HG03139 (cell line): ENCODE results near the gene THADA.

Experiments
- ATAC-seq: cut with Tn5 transposase; IDR thresholded peaks from one replicate; pipeline ENCODE4 v1.9.1; 2021; ENCODE audit not compliant: unreplicated experiment

The THADA gene

DNA sequence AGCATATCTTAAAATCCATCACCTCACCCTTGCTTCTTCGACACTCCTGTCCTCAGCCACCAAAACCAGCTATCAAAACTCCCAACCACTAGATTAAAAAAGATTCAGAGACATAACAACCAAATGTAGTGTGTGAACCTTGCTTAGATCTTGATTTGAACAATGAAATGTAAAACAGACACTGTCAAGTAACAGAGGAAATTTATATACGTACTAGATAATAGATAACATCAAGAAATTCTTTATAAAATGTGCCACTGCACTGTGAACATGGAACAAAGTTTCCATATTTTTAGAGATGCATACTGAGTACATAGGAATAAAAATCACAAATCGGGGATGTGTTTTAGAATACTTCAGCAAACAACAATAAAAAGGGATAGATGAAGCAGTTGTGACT, 86.0 kb downstream of the THADA start:
- no peak for ATAC-seq

DNA sequence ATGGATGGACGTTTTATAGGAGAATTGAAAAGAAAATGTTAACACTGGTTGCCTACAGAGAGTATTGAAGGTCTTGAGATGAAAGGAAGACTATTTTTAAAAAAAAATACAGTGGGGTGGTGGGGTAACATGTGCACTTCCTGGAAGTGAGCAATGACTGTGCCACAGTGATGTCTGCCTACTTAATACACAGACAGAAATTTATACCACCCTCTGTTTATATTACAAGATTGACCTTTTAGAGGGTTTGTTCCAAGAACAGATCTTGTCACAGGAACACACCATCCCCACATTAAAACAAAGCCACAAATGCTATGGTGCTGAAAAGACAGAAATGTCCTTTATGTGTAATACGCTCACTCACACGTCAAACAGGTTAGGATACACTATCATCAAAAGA, 87.6 kb downstream of the THADA start:
- ATAC-seq, result no peak

DNA sequence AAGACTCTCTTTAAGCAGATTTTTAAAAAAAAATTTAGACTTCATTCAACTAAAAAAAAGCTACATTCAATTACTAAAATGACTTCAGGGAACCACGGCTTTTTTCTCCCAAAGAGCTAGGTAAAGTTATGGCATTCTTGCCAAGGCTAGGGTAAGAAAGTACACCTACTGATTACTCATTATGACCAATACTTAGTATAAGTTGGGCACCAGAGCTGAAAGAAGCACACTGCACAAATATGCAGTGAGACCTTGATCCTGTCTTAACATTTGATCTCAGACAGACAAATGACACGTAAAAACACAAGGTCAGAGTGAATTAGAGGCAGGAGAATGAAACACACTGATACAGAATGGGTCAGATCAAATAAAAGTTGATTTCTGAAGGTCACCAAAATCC, 88.7 kb downstream of the THADA start:
- no peak for ATAC-seq

DNA sequence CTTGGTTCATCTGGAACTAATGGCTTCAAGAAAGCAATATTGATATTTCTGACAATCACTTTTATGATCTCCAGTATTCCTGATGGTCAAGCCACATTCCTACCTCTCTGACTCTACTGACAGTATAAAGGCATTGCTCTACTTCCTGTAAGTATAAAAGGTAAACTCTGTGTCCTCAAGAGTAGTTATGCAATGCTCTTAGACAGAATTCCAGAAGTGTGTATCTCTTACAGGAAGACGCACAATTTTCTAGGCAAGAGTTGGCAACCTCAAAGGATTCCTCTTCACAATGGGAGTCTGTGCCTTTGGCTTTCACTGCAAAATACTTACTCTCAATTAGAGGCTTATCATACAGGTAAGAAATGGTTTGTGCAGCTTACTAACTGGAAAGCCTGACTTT, 100.1 kb downstream of the THADA start:
- no peak for ATAC-seq

DNA sequence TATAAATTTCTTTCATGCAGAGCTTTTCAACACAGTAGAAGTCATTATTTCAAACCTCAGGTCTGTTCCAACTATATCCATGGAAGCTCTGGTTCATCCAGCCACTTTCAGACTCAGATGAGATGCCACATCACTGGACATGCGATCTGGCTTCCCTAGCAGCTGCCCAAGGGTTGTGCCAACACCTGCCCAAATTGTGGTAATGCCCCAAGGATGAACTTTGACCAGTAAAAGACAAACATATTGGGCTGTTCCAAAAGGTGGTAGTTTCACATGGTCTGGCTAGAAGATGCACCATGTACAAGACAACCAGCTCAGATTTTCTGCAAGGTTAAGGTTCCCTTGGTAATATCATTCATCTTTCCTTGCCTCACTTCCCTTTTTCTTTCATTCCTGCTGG, 101.9 kb downstream of the THADA start:
- ATAC-seq, result no peak

DNA sequence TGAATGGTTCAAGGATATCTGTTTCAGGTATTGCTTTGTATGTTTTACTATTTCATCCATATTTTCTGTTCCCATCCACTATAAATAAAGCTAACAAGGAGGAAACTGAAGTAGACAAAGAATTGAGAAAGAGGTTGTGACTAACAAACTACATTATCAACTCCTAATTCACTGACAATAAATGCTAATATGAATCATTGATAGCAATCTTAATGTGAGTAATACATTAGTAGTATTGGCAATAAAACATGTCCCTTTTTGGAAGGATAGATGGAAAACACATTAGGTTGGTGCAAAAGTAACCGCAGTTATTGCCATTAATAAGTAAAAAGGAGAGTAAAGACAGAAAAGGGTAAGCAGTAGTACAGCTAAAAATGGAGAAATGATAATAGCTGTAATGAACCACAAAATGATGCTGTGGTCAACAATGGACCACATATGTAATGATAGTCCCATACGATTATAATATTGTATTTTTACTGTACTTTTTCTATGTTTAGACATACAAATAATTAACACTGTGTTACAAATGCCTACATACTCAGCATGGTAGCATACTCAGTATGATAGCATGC, 104.7 kb downstream of the THADA start:
- no peak for ATAC-seq

DNA sequence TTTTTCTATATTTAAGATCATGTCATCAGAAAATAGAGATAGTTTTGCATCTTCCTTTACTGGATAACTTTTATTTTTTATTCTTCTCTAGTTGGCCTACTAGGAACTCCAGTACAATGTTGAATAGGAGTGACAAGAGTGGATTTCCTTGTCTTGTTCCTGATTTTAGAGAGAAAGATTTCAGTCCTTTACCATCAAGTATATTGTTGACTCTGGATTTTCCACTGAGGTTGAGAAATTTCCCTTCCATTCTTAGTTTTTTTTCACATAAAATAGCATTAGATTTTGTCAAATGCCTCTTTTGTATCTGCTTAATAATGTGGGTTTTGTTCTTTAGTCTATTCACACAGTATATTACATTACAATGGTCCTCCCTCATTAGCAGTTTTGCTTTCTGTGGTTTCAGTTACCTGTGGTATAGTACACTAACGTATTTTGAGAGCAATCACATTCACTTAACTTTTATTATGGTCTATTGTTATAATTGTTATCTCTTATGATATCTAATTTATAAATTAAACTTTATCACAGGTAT, 105.5 kb downstream of the THADA start:
- no peak for ATAC-seq

DNA sequence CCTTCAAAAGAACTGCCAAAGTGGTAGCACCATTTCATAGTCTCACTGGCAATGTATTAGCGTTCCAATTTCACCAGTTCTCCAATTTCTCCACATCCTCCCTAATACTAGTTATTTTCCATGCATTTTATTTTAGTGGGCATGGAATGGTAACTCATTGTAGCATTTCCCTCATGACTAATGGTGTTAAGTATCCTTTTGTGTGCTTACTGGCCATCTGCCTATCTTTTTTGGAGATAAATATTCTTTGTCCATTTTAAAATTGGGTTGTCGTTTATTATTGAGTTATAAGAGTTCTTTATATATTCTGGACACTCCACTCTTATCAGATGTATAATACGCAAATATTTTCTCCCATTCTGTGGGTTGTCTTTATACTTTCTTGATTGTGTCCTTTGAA, 107.1 kb downstream of the THADA start:
- no peak for ATAC-seq

DNA sequence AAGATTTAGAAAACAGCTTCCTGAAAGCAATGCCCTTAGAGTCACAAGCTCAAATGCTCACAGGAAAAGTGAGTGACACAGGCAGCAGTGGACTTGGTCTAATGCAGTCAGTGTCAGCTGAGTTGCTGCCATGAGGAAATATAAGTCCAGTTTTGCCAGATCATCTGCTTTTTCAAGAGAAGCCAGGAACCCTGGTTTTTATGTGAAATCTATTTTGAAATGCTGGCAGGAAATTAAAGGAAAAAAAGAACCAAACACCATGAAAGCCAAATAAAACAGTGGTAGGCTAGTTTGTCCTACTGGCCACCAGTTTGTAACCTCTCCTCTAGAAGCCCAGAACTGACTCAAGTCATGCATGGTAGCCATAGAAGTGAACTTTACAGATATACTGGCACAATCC, 109.2 kb downstream of the THADA start:
- ATAC-seq, result no peak

DNA sequence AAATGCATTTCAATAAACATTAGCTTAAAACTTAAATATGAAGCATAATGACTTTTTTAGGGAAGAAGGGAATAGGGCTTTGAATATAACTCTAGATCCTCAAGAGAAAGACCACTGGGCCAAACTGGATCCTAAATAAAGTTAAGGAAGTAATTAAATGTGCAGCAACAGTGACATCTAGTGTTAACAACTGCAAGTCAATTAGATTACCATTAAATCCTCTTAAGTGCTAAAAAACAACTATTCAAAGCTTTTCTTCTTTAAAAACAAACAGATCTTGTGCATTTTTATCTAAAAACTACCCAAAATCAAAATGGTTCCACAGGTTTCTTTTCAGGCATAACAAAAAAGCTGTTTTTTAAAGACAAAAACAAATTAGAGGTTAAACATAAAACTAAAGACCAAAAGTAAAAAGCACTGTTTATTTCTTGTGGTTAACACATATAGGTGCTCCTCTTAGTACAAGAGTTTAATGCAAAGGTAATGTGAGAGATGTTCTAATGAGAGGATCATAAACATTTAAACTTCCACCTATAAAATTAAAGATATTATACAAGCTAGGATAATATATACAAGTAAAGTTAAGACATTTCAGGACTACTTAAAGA, 111.4 kb downstream of the THADA start:
- ATAC-seq, result no peak

DNA sequence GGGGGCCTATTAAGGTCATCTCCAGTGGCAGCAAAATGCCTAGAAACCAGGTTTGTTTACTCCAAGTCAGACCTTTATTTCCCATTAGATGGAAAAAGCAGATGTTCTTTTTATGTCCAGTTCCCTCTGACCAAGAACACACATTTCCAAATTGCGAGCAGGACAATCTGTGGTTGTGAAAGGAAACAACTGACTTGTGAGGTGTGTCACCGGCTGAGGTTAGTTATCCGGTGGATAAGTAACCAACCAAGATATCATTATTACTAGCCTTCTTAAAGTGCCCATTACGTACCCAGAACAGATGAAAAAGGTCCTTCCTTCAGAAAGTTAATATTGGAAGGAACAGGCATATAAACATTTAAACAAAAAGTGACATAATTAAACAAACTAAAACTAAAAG, 112.9 kb downstream of the THADA start:
- peak; percentile 59 for ATAC-seq

DNA sequence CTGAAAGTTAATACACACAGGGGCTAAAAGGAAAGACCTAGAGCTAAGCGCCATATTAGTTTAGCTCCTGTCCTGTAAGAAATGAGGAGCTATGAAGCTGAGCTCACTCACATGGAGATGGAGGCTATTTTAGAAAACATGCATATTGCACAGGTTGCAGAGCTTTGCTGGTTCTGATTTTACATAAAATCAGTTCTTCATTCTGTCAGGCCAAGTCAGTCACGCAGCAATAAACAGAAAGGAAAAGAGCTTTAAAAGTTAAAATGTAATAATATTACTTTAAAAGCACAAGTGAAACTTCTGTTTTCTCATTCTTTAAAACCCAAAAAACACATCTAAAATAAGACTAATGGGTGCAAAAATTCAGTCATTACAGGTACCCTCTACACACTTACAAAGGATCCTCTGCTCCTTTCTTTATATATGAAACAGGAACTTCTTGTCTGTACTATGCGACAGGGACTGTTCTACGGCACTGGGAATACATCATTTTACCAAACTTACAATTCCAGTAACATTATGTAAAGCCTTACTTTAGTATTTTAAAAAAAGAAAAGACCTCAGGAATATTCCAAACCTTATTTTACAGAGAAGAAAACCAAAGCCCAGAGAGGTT, 113.8 kb downstream of the THADA start:
- ATAC-seq, result no peak

DNA sequence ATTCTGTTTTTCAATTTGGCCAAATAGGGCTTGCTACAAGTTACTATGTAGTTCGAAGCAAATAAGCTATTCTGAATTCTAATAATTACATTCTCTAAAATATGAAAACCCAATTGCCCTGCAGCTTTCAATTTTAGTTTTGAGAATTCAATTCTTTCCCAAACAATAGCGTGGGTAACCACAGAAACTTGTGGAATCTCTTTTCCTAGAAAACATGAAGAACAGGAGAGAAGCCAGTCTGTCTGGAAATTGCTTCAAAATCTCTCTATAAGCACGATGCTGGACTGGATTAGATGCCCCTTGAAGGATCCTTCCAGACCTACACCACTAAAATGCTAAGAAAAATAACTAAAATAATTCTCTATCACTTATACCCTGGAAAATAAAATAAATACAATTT, 115.0 kb downstream of the THADA start:
- ATAC-seq, result no peak

DNA sequence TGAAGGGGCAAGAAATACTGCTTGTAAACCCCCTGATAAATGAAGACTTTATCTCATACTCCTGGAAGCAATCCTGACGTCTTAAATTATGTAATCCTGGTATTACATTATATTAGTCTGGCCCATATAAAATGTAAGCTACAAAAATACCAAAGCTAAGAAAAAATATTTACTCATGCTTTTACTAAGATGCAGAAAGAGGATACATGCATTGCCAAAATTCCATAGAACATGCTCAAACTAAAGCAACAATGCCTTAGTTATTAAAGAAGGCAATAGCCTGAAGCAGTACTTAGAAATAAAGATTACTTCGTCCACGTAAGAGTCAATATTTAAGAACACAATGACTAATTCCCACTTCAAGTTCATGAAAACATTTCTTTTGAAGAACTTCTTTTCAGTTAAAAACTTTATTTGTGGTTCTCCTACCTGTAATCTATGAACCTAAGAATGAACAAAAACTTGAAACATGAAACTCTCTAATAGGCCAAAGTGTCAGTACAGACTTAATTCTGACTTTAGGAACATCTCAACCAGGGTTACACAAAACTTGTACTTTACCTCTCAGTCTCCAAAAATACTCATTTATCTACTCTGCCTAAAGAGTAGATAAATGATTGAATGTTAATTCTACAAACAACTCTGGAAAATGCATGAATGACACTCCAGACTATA, 117.3 kb downstream of the THADA start:
- no peak for ATAC-seq

DNA sequence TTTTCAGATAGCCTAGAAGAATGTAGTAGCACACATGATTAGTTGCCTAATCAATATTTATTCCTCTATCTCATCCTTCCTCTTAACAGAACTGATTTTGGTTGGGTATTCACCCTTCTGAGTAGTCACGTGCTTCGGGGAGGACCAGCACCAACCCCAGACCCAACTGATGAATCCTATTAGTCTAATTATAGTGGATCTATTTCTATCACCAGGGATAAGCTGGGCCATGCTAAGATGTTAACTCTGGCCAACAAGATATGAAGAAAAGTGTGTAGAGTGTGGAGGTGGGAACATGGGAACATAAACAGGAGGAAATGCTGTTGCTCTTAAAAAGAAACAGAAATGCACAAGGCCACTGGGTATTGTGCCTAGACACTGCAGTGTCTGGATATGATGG, 119.9 kb downstream of the THADA start:
- ATAC-seq, result no peak

DNA sequence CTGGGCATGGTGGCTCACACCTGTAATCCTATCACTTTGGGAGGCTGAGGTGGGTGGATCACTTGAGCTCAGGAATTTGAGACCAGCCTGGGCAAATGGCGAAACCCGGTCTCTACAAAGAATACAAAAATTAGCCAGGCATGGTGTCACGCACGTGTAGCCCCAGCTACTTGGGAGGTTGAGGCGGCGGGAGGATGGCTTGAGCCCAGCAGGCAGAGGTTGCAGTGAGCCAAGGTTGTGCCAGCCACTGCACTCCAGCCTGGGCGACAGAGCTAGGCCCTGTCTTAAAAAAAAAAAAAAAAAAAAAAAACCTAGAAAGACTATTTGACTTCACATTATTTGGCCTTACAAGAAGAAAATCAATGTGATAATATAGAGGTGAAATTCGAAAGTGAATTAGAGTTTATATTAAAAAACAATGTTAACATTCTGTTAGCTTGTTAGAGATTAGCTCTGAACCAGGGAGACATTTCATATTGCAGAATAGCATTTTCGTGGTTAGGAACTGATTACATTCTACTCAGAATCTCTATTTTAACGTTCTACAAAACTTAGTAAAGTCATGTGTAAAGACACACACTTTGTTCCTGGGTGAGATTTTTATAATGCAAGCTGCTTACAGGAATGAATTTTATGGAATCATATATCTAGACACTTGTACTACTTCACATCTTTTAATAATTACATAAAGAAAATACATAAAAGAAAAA, 120.5 kb downstream of the THADA start:
- ATAC-seq, result no peak

DNA sequence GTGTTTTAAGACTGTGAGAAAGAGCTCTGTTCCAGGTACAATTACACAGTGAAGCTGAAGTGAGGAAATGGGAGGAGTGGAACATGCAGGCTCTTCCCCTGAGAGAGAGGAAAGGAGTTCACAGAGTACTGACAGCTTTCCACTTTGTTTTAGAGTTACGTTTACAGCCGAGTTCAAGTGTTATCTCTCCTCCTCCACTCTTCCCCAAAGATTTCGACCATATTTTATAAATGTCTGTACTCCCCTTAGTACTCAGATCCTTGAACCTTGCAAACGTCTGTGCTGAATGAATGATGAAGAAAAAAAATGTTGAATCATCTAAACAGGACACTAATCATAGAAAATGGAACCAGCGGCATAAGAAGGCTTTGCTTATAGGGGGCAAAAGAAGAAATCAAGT, 121.6 kb downstream of the THADA start:
- no peak for ATAC-seq

DNA sequence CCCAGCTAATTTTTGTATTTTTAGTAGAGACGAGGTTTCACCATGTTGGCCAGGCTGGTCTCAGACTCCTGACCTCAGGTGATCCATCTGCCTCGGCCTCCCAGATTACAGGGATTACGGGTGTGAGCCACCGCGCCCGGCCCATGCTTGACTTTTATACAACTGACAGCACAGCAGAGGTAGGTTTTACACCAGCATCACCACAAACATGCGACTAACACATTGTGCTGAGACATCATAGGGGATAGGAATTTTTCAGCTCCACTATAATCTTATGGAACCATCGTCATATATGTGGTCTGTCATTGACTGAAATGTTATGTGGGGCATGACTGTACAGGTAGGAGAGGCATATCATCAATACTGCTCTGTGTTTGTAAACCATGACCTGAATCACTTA, 122.1 kb downstream of the THADA start:
- no peak for ATAC-seq

DNA sequence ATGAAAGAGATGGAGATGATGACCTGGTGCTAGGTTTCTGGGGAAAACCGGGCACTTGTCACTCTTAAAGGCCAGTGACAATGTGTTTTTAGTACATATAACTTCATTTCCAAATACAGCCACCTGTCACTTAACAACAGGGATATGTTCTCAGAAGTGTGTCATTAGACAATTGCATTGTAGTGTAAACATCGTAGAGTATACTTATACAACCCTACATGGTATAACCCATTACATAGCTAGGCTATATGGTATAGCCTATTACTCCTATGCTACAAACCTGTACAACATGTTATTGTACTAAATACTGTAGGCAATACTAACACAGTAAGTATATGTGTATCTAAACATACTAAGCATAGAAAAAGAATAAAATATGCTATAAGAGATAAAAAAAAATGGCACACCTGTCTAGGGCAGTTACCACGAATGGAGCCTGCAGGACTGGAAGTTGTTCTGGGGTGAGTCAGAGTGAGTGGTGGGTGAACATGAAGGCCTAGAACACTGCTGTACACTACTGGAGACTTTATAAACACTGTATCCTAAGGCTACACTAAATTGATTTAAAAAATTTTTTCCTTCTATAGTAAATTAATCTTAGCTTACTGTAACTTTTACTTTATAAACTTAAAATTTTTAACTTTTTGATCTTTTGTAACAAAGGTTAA, 123.2 kb downstream of the THADA start:
- no peak for ATAC-seq

DNA sequence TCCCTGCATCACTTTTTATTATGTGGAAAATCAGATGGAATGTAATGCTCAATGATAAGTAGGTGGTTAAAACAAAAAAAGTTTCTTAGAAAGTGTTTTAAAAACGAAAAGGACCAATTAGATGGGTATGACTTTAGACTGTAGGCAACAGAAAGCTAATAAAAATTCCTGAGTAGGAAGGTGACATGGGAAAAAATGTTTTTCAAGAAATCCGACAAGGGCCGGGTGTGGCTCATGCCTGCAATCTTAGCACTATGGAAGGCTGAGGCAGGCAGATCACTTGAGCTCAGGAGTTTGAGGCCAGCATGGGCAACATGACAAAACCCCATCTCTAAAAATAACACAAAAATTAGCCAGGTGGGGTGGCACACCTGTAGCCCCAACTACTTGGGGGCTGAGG, 126.1 kb downstream of the THADA start:
- no peak for ATAC-seq

DNA sequence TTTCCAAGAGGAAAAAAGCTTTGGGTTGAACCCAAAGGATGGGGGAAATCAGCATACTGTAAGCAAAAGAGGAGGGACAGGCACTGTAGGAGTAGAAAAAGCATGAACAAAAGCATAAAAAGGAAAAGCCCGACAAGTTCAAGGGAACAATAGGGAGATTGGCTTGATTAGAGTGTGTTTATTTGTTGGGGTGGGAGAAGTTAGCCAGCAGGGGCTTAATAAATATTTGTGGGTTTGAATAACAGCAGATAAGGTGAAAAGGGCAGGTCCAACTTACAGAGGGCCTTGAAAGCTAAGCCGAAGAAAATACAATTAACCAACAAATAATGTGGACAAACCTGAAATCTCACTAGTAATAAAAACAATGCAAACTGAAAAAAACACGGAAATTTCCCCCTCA, 126.7 kb downstream of the THADA start:
- no peak for ATAC-seq
